CD4-positive, CD25-positive, alpha-beta regulatory T cell (primary cell): Measurements from ENCODE around the gene FAM25C. TPM values are rescaled to one million over a fixed set of nuclear protein-coding genes. Genes with fewer than 3 reads are reported as not detected.
"Not testable (repeated sequence)": the region's sequence is repeated elsewhere in the genome, so short reads cannot be mapped to it uniquely, and the experiment has no call there.

Experiments used
- ATAC-seq, 2 donors: fragments of 150-1000 bp; cut with Tn5 transposase; one replicate each; pipeline ENCODE4 v1.10.0; 2021; ENCODE audit warnings: low read depth in 2 of 2, moderate number of reproducible peaks in 2 of 2, moderate library complexity in 1 of 2
- DNase-seq, 3 donors: peaks; one replicate each; pipeline versions ENCODE4 v3.0.0 to v3.0.0-alpha.2; 2012 to 2022; ENCODE audit warnings: mixed read lengths in 1 of 3
- H3K27ac ChIP-seq: one replicate; pipeline ENCODE4 v1.7.0; 2013; ENCODE audit warnings: mild to moderate bottlenecking, low read length; ENCODE audit not compliant: insufficient read depth, poor library complexity, severe bottlenecking
- H3K27me3 ChIP-seq: one replicate; pipeline ENCODE4 v1.7.0; 2013; ENCODE audit warnings: low read length; ENCODE audit not compliant: control insufficient read depth, insufficient read depth
- H3K36me3 ChIP-seq: one replicate; pipeline ENCODE4 v1.7.0; 2013; ENCODE audit warnings: mild to moderate bottlenecking, low read length, moderate library complexity; ENCODE audit not compliant: control insufficient read depth, insufficient read depth
- H3K4me1 ChIP-seq: 2 replicates; pipeline ENCODE4 v1.7.0; 2013; ENCODE audit warnings: mild to moderate bottlenecking, low read length; ENCODE audit not compliant: insufficient read depth, control insufficient read depth, poor library complexity, severe bottlenecking
- H3K4me3 ChIP-seq: one replicate; pipeline ENCODE4 v1.7.0; 2013; ENCODE audit warnings: low read depth, mild to moderate bottlenecking, low read length, moderate library complexity
- H3K9me3 ChIP-seq, 2 experiments: 1 replicate in 1 of 2; 2 replicates in 1 of 2; pipeline ENCODE4 v1.7.0; 2013; ENCODE audit warnings: low read length in 2 of 2, mild to moderate bottlenecking in 1 of 2, moderate library complexity in 1 of 2; ENCODE audit not compliant: control insufficient read depth in 2 of 2
- H3K27ac Mint-ChIP-seq, 3 donors: one replicate each; pipeline ENCODE4 v1.8.0; 2020 to 2022; ENCODE audit warnings: mild to moderate bottlenecking in 3 of 3, mixed read lengths in 3 of 3, moderate library complexity in 2 of 3
- H3K27me3 Mint-ChIP-seq: one replicate; pipeline ENCODE4 v1.8.0; 2022; ENCODE audit warnings: mild to moderate bottlenecking, mixed read lengths
- H3K36me3 Mint-ChIP-seq: one replicate; pipeline ENCODE4 v1.8.0; 2020; ENCODE audit warnings: mixed read lengths
- H3K4me1 Mint-ChIP-seq, 4 donors: one replicate each; pipeline ENCODE4 v1.8.0; 2020 to 2022; ENCODE audit warnings: mixed read lengths in 4 of 4, mild to moderate bottlenecking in 1 of 4
- H3K4me3 Mint-ChIP-seq, 4 donors: one replicate each; pipeline ENCODE4 v1.8.0; 2020 to 2022; ENCODE audit warnings: mild to moderate bottlenecking in 4 of 4, mixed read lengths in 4 of 4, moderate library complexity in 3 of 4
- H3K9me3 Mint-ChIP-seq, 7 donors: one replicate each; pipeline ENCODE4 v1.8.0; 2020 to 2022; ENCODE audit warnings: mixed read lengths in 7 of 7, mild to moderate bottlenecking in 3 of 7, moderate library complexity in 2 of 7
- polyA plus RNA-seq, 4 donors: library from polyadenylated mRNA; unstranded; fragments of 300-500 nt; fragmentation: Illumina TruSeq; gene quantifications; one replicate each; pipeline ENCODE4 v1.2.3, GENCODE V29; 2021
- total RNA-seq: library from RNA; stranded (reverse); gene quantifications from one replicate; pipeline ENCODE4 v1.2.3, GENCODE V29; 2022

The FAM25C gene
- total RNA-seq: not detected
- not detected for polyA plus RNA-seq

GRCh38 chr10:47999691-48000090 lies at the start of gene FAM25C:
TSS of gene FAM25C (minus strand) at chr10:47999791. CDS start at chr10:47999765, 26 bp downstream.
- DNase-seq, H3K36me3 ChIP-seq, H3K27ac Mint-ChIP-seq, H3K9me3 Mint-ChIP-seq, H3K36me3 Mint-ChIP-seq, H3K27me3 Mint-ChIP-seq, H3K4me3 Mint-ChIP-seq, H3K4me1 Mint-ChIP-seq, H3K27ac ChIP-seq, H3K4me3 ChIP-seq, H3K9me3 ChIP-seq, H3K4me1 ChIP-seq, H3K27me3 ChIP-seq, ATAC-seq: not testable (repeated sequence)

GRCh38 chr10:48044557-48044956 lies 45.0 kb upstream of the FAM25C start:
- not testable (repeated sequence) for H3K4me3 Mint-ChIP-seq, DNase-seq, H3K4me1 ChIP-seq, H3K4me1 Mint-ChIP-seq, H3K27ac ChIP-seq, H3K27me3 ChIP-seq, H3K9me3 ChIP-seq, H3K9me3 Mint-ChIP-seq, ATAC-seq, H3K27me3 Mint-ChIP-seq, H3K27ac Mint-ChIP-seq, H3K36me3 ChIP-seq, H3K4me3 ChIP-seq, H3K36me3 Mint-ChIP-seq

DNA sequence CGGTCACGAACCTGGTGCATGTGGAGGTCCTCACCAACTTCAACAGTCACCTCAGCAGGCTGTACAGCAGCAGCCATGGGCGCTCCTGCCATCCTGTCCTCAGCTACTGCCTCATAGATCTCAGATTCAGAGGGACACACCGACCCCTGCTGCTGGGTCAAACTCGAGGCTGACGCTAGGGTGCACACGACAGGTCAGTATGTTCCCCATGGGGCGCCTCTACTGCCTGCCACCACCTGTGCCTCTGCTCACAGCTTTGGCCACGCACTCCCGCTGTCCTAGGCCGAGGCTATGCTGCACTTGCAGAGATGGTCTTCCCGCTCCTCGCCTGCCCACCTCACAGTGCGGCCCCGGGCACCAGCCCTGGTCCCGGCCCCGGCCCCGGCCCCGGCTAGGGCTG lies 31.8 kb upstream of the FAM25C start:
- not testable (repeated sequence) for H3K27me3 ChIP-seq, H3K4me1 Mint-ChIP-seq, H3K9me3 ChIP-seq, H3K27me3 Mint-ChIP-seq, H3K9me3 Mint-ChIP-seq, H3K27ac ChIP-seq, DNase-seq, H3K4me1 ChIP-seq, H3K4me3 Mint-ChIP-seq, H3K4me3 ChIP-seq, H3K27ac Mint-ChIP-seq, H3K36me3 ChIP-seq, ATAC-seq, H3K36me3 Mint-ChIP-seq

- H3K36me3 Mint-ChIP-seq, H3K9me3 ChIP-seq, H3K27ac ChIP-seq, H3K27me3 ChIP-seq, DNase-seq, H3K4me3 Mint-ChIP-seq, H3K36me3 ChIP-seq, H3K27me3 Mint-ChIP-seq, H3K9me3 Mint-ChIP-seq, H3K4me3 ChIP-seq, H3K27ac Mint-ChIP-seq, H3K4me1 Mint-ChIP-seq, H3K4me1 ChIP-seq, ATAC-seq: not testable (repeated sequence)
Measured at GRCh38 chr10:48002306-48002705, 2.7 kb upstream of the FAM25C start.

DNA sequence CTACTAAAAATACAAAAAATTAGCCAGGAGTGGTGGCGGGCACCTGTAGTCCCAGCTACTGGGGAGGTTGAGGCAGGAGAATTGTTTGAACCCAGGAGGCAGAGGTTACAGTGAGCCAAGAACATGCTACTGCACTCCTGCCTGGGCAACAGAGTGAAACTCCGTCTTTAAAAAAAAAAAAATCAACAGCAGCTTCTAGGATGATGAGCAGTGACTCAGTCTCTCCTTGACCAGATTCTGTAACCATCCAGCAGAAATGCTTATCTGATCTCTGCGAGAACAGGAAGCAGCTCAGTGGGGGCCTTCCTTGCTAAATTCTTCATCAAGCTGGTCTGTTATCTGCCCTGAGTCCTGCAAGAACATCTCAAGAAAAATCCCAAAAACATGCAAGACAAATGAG lies 5.5 kb downstream of the FAM25C start:
- H3K27me3 Mint-ChIP-seq: not testable (repeated sequence)

GRCh38 chr10:47992560-47992959 lies 7.0 kb downstream of the FAM25C start:
- ATAC-seq, H3K4me3 ChIP-seq, H3K27ac ChIP-seq, H3K4me3 Mint-ChIP-seq, H3K27me3 Mint-ChIP-seq, H3K36me3 ChIP-seq, H3K4me1 ChIP-seq, H3K27ac Mint-ChIP-seq, DNase-seq, H3K36me3 Mint-ChIP-seq, H3K9me3 ChIP-seq, H3K9me3 Mint-ChIP-seq, H3K27me3 ChIP-seq, H3K4me1 Mint-ChIP-seq: not testable (repeated sequence)

More for the DNA sequence above, 5.5 kb downstream of the FAM25C start:
- not testable (repeated sequence) for H3K4me3 ChIP-seq, H3K4me1 Mint-ChIP-seq, H3K4me1 ChIP-seq, DNase-seq, H3K4me3 Mint-ChIP-seq, H3K36me3 Mint-ChIP-seq, H3K27me3 ChIP-seq, ATAC-seq, H3K27ac Mint-ChIP-seq, H3K9me3 ChIP-seq, H3K27ac ChIP-seq, H3K36me3 ChIP-seq, H3K9me3 Mint-ChIP-seq

- H3K27ac Mint-ChIP-seq, H3K27me3 Mint-ChIP-seq, H3K9me3 ChIP-seq, H3K36me3 Mint-ChIP-seq, ATAC-seq, H3K4me3 ChIP-seq, H3K4me1 ChIP-seq, H3K9me3 Mint-ChIP-seq, H3K4me3 Mint-ChIP-seq, H3K36me3 ChIP-seq, H3K4me1 Mint-ChIP-seq, H3K27me3 ChIP-seq, H3K27ac ChIP-seq, DNase-seq: not testable (repeated sequence)
Measured at GRCh38 chr10:47991706-47992105, 7.9 kb downstream of the FAM25C start.

- not testable (repeated sequence) for H3K9me3 Mint-ChIP-seq, H3K4me1 Mint-ChIP-seq, H3K36me3 ChIP-seq, DNase-seq, H3K36me3 Mint-ChIP-seq, H3K9me3 ChIP-seq, H3K4me3 ChIP-seq, H3K4me1 ChIP-seq, H3K4me3 Mint-ChIP-seq, H3K27me3 ChIP-seq, H3K27ac ChIP-seq, H3K27ac Mint-ChIP-seq, H3K27me3 Mint-ChIP-seq, ATAC-seq
Measured at GRCh38 chr10:47990097-47990496, 9.5 kb downstream of the FAM25C start.
